ENCODE measurements around the gene EIF3D.

The EIF3D gene

DNA sequence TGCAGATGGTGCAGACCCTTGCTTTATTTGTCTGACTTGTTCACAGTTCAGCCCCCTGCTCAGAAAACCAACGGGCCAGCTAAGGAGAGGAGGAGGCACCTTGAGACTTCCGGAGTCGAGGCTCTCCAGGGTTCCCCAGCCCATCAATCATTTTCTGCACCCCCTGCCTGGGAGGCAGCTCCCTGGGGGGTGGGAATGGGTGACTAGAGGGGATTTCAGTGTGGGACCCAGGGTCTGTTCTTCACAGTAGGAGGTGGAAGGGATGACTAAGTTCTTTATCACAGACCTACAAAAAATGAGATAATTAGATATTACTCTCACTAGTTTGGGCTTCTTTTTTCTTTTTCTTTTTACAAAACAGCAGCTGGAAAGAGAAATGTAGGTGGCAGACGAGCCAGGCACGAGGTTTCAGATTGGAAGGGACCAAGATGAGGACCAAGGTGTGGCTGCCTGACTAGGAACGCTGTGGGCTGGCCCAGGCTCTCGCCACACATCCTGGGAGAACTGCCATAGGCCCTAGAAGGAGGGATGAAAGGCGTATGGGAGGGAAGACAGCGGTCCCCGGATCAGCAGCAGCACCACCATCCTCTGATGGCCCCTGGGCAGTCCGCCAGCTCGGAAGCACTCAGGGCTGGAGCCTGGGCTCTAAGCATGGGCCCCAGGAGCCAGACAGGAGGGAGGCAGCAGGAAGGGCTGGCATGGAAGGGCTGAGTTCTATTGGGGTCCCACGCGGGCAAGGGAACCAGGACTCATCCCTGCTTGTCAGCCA is 61.7 kb downstream of the EIF3D start:
- peak; percentile 75 for DNase-seq (ENCODE audit: low read depth)

GRCh38 chr22:36466258-36466657 is 62.7 kb downstream of the EIF3D start:
- no peak for DNase-seq (ENCODE audit: low read depth)

- peak; percentile 96 for DNase-seq (ENCODE audit: low read depth)
Observed at GRCh38 chr22:36465232-36466021, 63.5 kb downstream of the EIF3D start.

- no peak for DNase-seq (ENCODE audit: low read depth)
Observed at GRCh38 chr22:36464715-36465231, 64.2 kb downstream of the EIF3D start.

GRCh38 chr22:36463783-36464184 is 65.2 kb downstream of the EIF3D start:
- no peak for DNase-seq (ENCODE audit: low read depth)

DNA sequence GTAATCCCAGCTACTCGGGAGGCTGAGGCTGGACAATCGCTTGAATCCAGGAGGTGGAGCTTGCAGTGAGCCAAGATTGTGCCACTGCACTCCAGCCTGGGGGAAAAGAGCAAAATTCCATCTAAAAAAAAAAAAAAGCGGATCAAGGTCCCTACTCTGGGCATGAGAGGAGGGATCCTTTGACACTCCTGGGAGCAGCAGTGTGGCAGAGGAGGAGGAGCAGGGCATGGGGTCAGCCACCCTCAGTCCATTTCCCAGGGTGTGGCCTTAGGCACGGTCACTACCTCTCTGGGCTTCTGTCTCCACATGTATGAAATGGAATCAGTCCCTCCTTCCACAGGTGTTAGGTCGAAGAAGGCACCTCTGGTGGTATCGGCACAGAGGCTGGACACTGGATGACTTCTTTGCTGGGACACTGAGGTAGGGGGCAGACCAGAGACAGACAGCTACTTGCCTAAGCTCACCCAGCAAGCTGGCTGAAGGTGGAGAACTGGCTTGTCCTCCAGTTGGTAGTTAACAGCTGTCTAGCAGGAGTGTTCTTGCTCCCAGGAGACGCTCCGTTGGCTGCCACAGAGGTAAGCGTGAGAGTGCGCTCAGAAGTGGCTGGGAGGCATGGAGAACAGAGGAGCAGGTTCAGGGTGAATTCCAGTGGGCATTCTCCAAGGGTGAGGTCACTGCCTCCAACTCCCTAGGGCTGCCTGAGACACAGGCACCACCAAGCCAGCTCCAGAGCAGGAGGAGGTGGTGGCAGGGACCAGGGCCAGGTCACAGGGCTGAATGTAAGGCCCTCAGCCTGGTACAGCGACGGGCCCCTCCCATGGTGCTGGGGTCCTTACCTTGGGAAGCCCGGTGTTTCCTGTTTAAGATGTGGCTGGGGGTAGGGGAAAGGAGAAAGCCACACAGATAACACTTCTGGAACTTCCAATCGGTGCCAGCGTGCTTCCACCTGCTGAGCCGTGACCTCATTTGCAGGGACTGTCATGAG is 67.0 kb downstream of the EIF3D start:
- peak; percentile 81 for DNase-seq (ENCODE audit: low read depth)

Data from iris pigment epithelial cell (primary cell).